HFFc6 (cell line): ENCODE measurements around the gene ZFYVE28. TPM values are rescaled to one million over a fixed set of nuclear protein-coding genes. Genes with fewer than 3 reads are reported as not detected.

ENCODE experiments used
- DNase-seq: peaks from one replicate; pipeline ENCODE4 v3.0.0-alpha.2; 2018
- H3K27ac Mint-ChIP-seq: 2 replicates; pipeline ENCODE4 v1.8.0; 2020; ENCODE audit warnings: mild to moderate bottlenecking, mixed read lengths
- H3K27me3 Mint-ChIP-seq: 2 replicates; pipeline ENCODE4 v1.8.0; 2021; ENCODE audit warnings: mild to moderate bottlenecking, moderate library complexity, mixed read lengths; ENCODE audit not compliant: insufficient read depth
- H3K36me3 Mint-ChIP-seq: 2 replicates; pipeline ENCODE4 v1.8.0; 2021; ENCODE audit warnings: low read depth, mixed read lengths
- H3K4me1 Mint-ChIP-seq: 2 replicates; pipeline ENCODE4 v1.8.0; 2020; ENCODE audit warnings: low read depth, mixed read lengths
- H3K4me3 Mint-ChIP-seq: 2 replicates; pipeline ENCODE4 v1.8.0; 2020; ENCODE audit warnings: mild to moderate bottlenecking, moderate library complexity, mixed read lengths
- H3K9me3 Mint-ChIP-seq: 2 replicates; pipeline ENCODE4 v1.8.0; 2020; ENCODE audit warnings: mild to moderate bottlenecking, mixed read lengths
- CTCF ChIP-seq: fragments of 200-600 bp; sonication (generic); IDR thresholded peaks from 2 replicates; pipeline ENCODE4 v1.5.0; 2021; ENCODE audit warnings: antibody characterized with exemption, mild to moderate bottlenecking
- total RNA-seq, 6 experiments: library from RNA; stranded (reverse); fragmentation: NEBNext Ultra II Directional; extraction: Animal tissue kit (Norgen Biotek cat#: 25700); gene quantifications; 2 replicates in 1 of 6; 3 replicates in 5 of 6; pipeline ENCODE4 v1.2.3, GENCODE V29; 2021

ZFYVE28 gene
- total RNA-seq, 6 experiments from 2014 or later, result 1.8 to 5.4 (median 2.2) TPM

- Mint-ChIP-seq H3K4me1 (0 out of 2 replicates have a peak, but pooled peaks cover 4% of the 10 kb centered on the region), H3K27ac (peak overlapping the region; percentile 46), H3K9me3 (no peaks in the 10 kb centered on the region), H3K36me3 (0 out of 2 replicates have a peak, but pooled peaks cover under 1% of the 10 kb centered on the region), H3K27me3 (no peaks in the 10 kb centered on the region; the same call in 1 of the 2 replicates), H3K4me3 (peak overlapping the region; percentile 82)
- no peak for DNase-seq
- TF ChIP-seq CTCF, result no peak
Observed at GRCh38 chr4:2259541-2260343, 158.7 kb downstream of the ZFYVE28 start.

GRCh38 chr4:2259036-2259540, 159.4 kb downstream of the ZFYVE28 start:
- no peaks in the 10 kb centered on the region for H3K27me3 Mint-ChIP-seq
- no peaks in the 10 kb centered on the region for H3K9me3 Mint-ChIP-seq
- no peak overlapping the region for H3K27ac Mint-ChIP-seq
- TF ChIP-seq CTCF, result no peak
- H3K4me1 Mint-ChIP-seq, result 0 out of 2 replicates have a peak, but pooled peaks cover 4% of the 10 kb centered on the region
- H3K4me3 Mint-ChIP-seq, result no peak overlapping the region
- no peak for DNase-seq
- H3K36me3 Mint-ChIP-seq, result 0 out of 2 replicates have a peak, but pooled peaks cover 6% of the 10 kb centered on the region

GRCh38 chr4:2258091-2259035, 160.1 kb downstream of the ZFYVE28 start:
- Mint-ChIP-seq H3K36me3 (0 out of 2 replicates have a peak, but pooled peaks cover 6% of the 10 kb centered on the region), H3K27me3 (no peaks in the 10 kb centered on the region), H3K4me1 (0 out of 2 replicates have a peak, but pooled peaks cover 4% of the 10 kb centered on the region), H3K9me3 (no peaks in the 10 kb centered on the region), H3K4me3 (no peak overlapping the region), H3K27ac (no peak overlapping the region)
- no peak for DNase-seq
- no peak for TF ChIP-seq CTCF

- Mint-ChIP-seq H3K27ac (no peak overlapping the region), H3K4me3 (no peak overlapping the region), H3K27me3 (no peaks in the 10 kb centered on the region), H3K9me3 (no peaks in the 10 kb centered on the region), H3K4me1 (0 out of 2 replicates have a peak, but pooled peaks cover 4% of the 10 kb centered on the region), H3K36me3 (0 out of 2 replicates have a peak, but pooled peaks cover 6% of the 10 kb centered on the region)
- no peak for DNase-seq
- no peak for TF ChIP-seq CTCF
Observed at GRCh38 chr4:2257361-2258081, 160.9 kb downstream of the ZFYVE28 start.

GRCh38 chr4:2256781-2257191, 161.7 kb downstream of the ZFYVE28 start:
- no peak overlapping the region for H3K27ac Mint-ChIP-seq
- H3K9me3 Mint-ChIP-seq, result no peaks in the 10 kb centered on the region
- no peak overlapping the region for H3K4me3 Mint-ChIP-seq
- TF ChIP-seq CTCF, result no peak
- DNase-seq, result no peak
- H3K27me3 Mint-ChIP-seq, result no peaks in the 10 kb centered on the region
- 0 out of 2 replicates have a peak, but pooled peaks cover 6% of the 10 kb centered on the region for H3K36me3 Mint-ChIP-seq
- H3K4me1 Mint-ChIP-seq, result 0 out of 2 replicates have a peak, but pooled peaks cover 4% of the 10 kb centered on the region
